ENCODE data around the gene TRAF3. TPM values are rescaled to one million over a fixed set of nuclear protein-coding genes. Genes with fewer than 3 reads are reported as not detected.

The TRAF3 gene
- total RNA-seq, 1 experiment from 2014 or later: 11.2 TPM

GRCh38 chr14:102922490-102923200 lies 145.4 kb downstream of the TRAF3 start, which contains the start of gene AMN:
AMN (plus strand) TSS chr14:102922663; CDS start chr14:102922689, 26 bp downstream.
- H3K4me1 Mint-ChIP-seq: peaks cover 11% of the 10 kb centered on the region
- DNase-seq (ENCODE audit: low spot score): peak; percentile 51

More at GRCh38 chr14:102922490-102923200, 145.4 kb downstream of the TRAF3 start, which contains the start of gene AMN:
- Mint-ChIP-seq H3K27me3 (ENCODE audit: low read depth) (peaks cover 22% of the 10 kb centered on the region), H3K27ac (no peak within 1 kb of the TSS), H3K9me3 (no peaks in the 10 kb centered on the region), H3K36me3 (no peaks in the 10 kb centered on the region), H3K4me3 (peak within 1 kb of the TSS; percentile 71)
- POLR2A ChIA-PET: no interaction called here
- ATAC-seq: peak; percentile 8
- TF ChIP-seq ZNF423 (CRISPR knock-in tag; IDR thresholded peaks at IDR 0.05): no peak
- no peak for TF ChIP-seq ZNF232 (CRISPR knock-in tag; IDR thresholded peaks at IDR 0.05)
- TF ChIP-seq, protein P1, sequence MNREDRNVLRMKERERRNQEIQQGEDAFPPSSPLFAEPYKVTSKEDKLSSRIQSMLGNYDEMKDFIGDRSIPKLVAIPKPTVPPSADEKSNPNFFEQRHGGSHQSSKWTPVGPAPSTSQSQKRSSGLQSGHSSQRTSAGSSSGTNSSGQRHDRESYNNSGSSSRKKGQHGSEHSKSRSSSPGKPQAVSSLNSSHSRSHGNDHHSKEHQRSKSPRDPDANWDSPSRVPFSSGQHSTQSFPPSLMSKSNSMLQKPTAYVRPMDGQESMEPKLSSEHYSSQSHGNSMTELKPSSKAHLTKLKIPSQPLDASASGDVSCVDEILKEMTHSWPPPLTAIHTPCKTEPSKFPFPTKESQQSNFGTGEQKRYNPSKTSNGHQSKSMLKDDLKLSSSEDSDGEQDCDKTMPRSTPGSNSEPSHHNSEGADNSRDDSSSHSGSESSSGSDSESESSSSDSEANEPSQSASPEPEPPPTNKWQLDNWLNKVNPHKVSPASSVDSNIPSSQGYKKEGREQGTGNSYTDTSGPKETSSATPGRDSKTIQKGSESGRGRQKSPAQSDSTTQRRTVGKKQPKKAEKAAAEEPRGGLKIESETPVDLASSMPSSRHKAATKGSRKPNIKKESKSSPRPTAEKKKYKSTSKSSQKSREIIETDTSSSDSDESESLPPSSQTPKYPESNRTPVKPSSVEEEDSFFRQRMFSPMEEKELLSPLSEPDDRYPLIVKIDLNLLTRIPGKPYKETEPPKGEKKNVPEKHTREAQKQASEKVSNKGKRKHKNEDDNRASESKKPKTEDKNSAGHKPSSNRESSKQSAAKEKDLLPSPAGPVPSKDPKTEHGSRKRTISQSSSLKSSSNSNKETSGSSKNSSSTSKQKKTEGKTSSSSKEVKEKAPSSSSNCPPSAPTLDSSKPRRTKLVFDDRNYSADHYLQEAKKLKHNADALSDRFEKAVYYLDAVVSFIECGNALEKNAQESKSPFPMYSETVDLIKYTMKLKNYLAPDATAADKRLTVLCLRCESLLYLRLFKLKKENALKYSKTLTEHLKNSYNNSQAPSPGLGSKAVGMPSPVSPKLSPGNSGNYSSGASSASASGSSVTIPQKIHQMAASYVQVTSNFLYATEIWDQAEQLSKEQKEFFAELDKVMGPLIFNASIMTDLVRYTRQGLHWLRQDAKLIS (CRISPR knock-in tag; IDR thresholded peaks at IDR 0.05; ENCODE audit: borderline replicate concordance): no peak
- TF ChIP-seq, protein P2, sequence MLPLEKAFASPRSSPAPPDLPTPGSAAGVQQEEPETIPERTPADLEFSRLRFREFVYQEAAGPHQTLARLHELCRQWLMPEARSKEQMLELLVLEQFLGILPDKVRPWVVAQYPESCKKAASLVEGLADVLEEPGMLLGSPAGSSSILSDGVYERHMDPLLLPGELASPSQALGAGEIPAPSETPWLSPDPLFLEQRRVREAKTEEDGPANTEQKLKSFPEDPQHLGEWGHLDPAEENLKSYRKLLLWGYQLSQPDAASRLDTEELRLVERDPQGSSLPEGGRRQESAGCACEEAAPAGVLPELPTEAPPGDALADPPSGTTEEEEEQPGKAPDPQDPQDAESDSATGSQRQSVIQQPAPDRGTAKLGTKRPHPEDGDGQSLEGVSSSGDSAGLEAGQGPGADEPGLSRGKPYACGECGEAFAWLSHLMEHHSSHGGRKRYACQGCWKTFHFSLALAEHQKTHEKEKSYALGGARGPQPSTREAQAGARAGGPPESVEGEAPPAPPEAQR (CRISPR knock-in tag; IDR thresholded peaks at IDR 0.05): no peak
- no peak for TF ChIP-seq CREM (CRISPR knock-in tag; IDR thresholded peaks at IDR 0.05)
- TF ChIP-seq FOXP4 (CRISPR knock-in tag; IDR thresholded peaks at IDR 0.05): no peak
- no peak for TF ChIP-seq HMGXB4 (CRISPR knock-in tag; IDR thresholded peaks at IDR 0.05)
- 0 out of 2 replicates have a peak, but pooled peaks have one; percentile 49 for TF ChIP-seq MYBL2 (CRISPR knock-in tag; IDR thresholded peaks at IDR 0.05)
- no peak for TF ChIP-seq ZBTB43 (CRISPR knock-in tag; IDR thresholded peaks at IDR 0.05)
- no peak for TF ChIP-seq KAT7 (CRISPR knock-in tag; IDR thresholded peaks at IDR 0.05; ENCODE audit: borderline replicate concordance)
- peak; percentile 14; the same call in 1 of the 2 replicates for TF ChIP-seq GABPB1 (CRISPR knock-in tag; IDR thresholded peaks at IDR 0.05)
- TF ChIP-seq, protein P3, sequence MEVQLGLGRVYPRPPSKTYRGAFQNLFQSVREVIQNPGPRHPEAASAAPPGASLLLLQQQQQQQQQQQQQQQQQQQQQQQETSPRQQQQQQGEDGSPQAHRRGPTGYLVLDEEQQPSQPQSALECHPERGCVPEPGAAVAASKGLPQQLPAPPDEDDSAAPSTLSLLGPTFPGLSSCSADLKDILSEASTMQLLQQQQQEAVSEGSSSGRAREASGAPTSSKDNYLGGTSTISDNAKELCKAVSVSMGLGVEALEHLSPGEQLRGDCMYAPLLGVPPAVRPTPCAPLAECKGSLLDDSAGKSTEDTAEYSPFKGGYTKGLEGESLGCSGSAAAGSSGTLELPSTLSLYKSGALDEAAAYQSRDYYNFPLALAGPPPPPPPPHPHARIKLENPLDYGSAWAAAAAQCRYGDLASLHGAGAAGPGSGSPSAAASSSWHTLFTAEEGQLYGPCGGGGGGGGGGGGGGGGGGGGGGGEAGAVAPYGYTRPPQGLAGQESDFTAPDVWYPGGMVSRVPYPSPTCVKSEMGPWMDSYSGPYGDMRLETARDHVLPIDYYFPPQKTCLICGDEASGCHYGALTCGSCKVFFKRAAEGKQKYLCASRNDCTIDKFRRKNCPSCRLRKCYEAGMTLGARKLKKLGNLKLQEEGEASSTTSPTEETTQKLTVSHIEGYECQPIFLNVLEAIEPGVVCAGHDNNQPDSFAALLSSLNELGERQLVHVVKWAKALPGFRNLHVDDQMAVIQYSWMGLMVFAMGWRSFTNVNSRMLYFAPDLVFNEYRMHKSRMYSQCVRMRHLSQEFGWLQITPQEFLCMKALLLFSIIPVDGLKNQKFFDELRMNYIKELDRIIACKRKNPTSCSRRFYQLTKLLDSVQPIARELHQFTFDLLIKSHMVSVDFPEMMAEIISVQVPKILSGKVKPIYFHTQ (CRISPR knock-in tag; IDR thresholded peaks at IDR 0.05): no peak
- TF ChIP-seq NFATC4 (CRISPR knock-in tag; IDR thresholded peaks at IDR 0.05): no peak
- peak; percentile 30 for TF ChIP-seq USF2 (CRISPR knock-in tag; IDR thresholded peaks at IDR 0.05)
- no peak for TF ChIP-seq SMAD3 (CRISPR knock-in tag; IDR thresholded peaks at IDR 0.05; ENCODE audit: borderline replicate concordance)
- CTCF ChIA-PET: interaction anchor here (0.8 to 1.5 kb wide), 3 partner anchors 44 to 228 kb away, joined by 3 to 5 read pairs (median 4); no protein-coding TSS in a partner anchor

Measured in WTC11 (cell line).